ENCODE measurements around the gene MALT1. TPM values are rescaled to one million over a fixed set of nuclear protein-coding genes. Genes with fewer than 3 reads are reported as not detected.

MALT1 gene
- total RNA-seq, 1 experiment from 2014 or later = 24.2 TPM

GRCh38 chr18:58785171-58785805 is 114.0 kb downstream of the MALT1 start:
- H3K9me2 ChIP-seq (replicated peaks; ENCODE audit: low read length) = no peaks in the 10 kb centered on the region
- H3K9ac ChIP-seq (ENCODE audit: low read length) = peak overlapping the region; percentile 87
- no peak overlapping the region for H2AFZ ChIP-seq (ENCODE audit: low read length)
- peak; percentile 68 for ATAC-seq
- peak; percentile 98 for DNase-seq
- H3K36me3 ChIP-seq (ENCODE audit: low read depth, low read length) = no peaks in the 10 kb centered on the region
- no peaks in the 10 kb centered on the region for H3K9me3 ChIP-seq (ENCODE audit: low read length)
- ChIA-PET CTCF (no interaction called here), POLR2A (ENCODE audit: unreplicated experiment) (interaction anchor here (0.6 to 1.3 kb wide), 4 partner anchors 79 to 354 kb away, joined by 3 to 4 read pairs (median 4); partner anchors contain the start of gene ZNF532)
- H3K4me2 ChIP-seq (ENCODE audit: low read length) = peak overlapping the region; percentile 81
- H3K27me3 ChIP-seq (ENCODE audit: low read length) = no peaks in the 10 kb centered on the region
- peak overlapping the region; percentile 96 for H3K27ac ChIP-seq (ENCODE audit: low read length)
- peaks cover 29% of the 10 kb centered on the region for H3F3A ChIP-seq (ENCODE audit: low read length, unreplicated experiment)
- H3K79me2 ChIP-seq (ENCODE audit: low read length) = peaks cover 8% of the 10 kb centered on the region
- BruUV-seq (replicated peaks) = no TSS peak
- H4K20me1 ChIP-seq (ENCODE audit: low read length) = no peaks in the 10 kb centered on the region
- intact Hi-C loops (cut with micrococcal nuclease) = loop anchor here (1.0 to 10.0 kb wide), 6 partner anchors 79 to 285 kb away; partner anchors contain the start of gene ZNF532
- peak overlapping the region; percentile 51 for H3K4me3 ChIP-seq (ENCODE audit: low read length)
- TF ChIP-seq EZH2 (IDR thresholded peaks at IDR 0.05; ENCODE audit: low read length, unreplicated experiment) = no peak
- peak; percentile 31; the same call in 1 of the 2 replicates for TF ChIP-seq CTCF (conservative IDR thresholded peaks at IDR 0.05; ENCODE audit: low read depth, low read length)
- peaks cover 61% of the 10 kb centered on the region for H3K4me1 ChIP-seq (ENCODE audit: insufficient read depth, low read length)

- ChIA-PET POLR2A (ENCODE audit: unreplicated experiment) (interaction anchor here (0.6 to 1.3 kb wide), 3 partner anchors 82 to 319 kb away, joined by 3 to 4 read pairs (median 4); no protein-coding TSS in a partner anchor), CTCF (no interaction called here)
- intact Hi-C loops (cut with micrococcal nuclease) = loop anchor here (1.0 to 10.0 kb wide), 6 partner anchors 78 to 284 kb away; partner anchors contain the start of gene ZNF532
These were observed 114.6 kb downstream of the MALT1 start for GRCh38 chr18:58785870-58786269.

More at GRCh38 chr18:58785870-58786269, 114.6 kb downstream of the MALT1 start:
- H3K4me2 ChIP-seq (ENCODE audit: low read length) = peak overlapping the region; percentile 81
- H3F3A ChIP-seq (ENCODE audit: low read length, unreplicated experiment) = peaks cover 32% of the 10 kb centered on the region
- peak overlapping the region; percentile 87 for H3K9ac ChIP-seq (ENCODE audit: low read length)
- peak; percentile 34 for DNase-seq
- H2AFZ ChIP-seq (ENCODE audit: low read length) = no peak overlapping the region
- peaks cover 8% of the 10 kb centered on the region for H3K79me2 ChIP-seq (ENCODE audit: low read length)
- no peaks in the 10 kb centered on the region for H3K9me3 ChIP-seq (ENCODE audit: low read length)
- no peaks in the 10 kb centered on the region for H3K36me3 ChIP-seq (ENCODE audit: low read depth, low read length)
- no peaks in the 10 kb centered on the region for H3K9me2 ChIP-seq (replicated peaks; ENCODE audit: low read length)
- H3K4me1 ChIP-seq (ENCODE audit: insufficient read depth, low read length) = peaks cover 66% of the 10 kb centered on the region
- H3K4me3 ChIP-seq (ENCODE audit: low read length) = peak overlapping the region; percentile 21; the same call in 1 of the 2 replicates
- H3K27me3 ChIP-seq (ENCODE audit: low read length) = no peaks in the 10 kb centered on the region
- TF ChIP-seq EZH2 (IDR thresholded peaks at IDR 0.05; ENCODE audit: low read length, unreplicated experiment) = no peak
- no peak for TF ChIP-seq CTCF (conservative IDR thresholded peaks at IDR 0.05; ENCODE audit: low read depth, low read length)
- TF ChIP-seq EZH2phosphoT487 (IDR thresholded peaks at IDR 0.05; ENCODE audit: borderline replicate concordance, low read length) = no peak
- no peaks in the 10 kb centered on the region for H4K20me1 ChIP-seq (ENCODE audit: low read length)
- peak overlapping the region; percentile 96 for H3K27ac ChIP-seq (ENCODE audit: low read length)
- TSS peak; percentile 93 for BruUV-seq (replicated peaks)
- peak; percentile 0; the same call in 1 of the 2 replicates for ATAC-seq

All from PC-3 (cell line).